B cell (primary cell): Measurements from ENCODE around the gene UBB. TPM values are rescaled to one million over a fixed set of nuclear protein-coding genes. Genes with fewer than 3 reads are reported as not detected.

Source experiments
- ATAC-seq: fragments of 200-7000 bp; cut with Tn5 transposase; one replicate; pipeline ENCODE4 v1.10.0; 2021; ENCODE audit warnings: low read depth, mild to moderate bottlenecking, moderate number of reproducible peaks, moderate library complexity
- CTCF ChIA-PET: fragments of 350-600 bp; sonication (Branson Sonifier 250); formaldehyde crosslinking; loops from one replicate; lab custom pipeline; 2021; ENCODE audit warnings: antibody characterized with exemption, inconsistent platforms; lab: Charles Lee
- POLR2A ChIA-PET: fragments of 350-600 bp; sonication (Branson Sonifier 250); formaldehyde crosslinking; loops from one replicate; lab custom pipeline; 2021; ENCODE audit warnings: antibody characterized with exemption; lab: Charles Lee
- DNase-seq: peaks from one replicate; pipeline ENCODE4 v3.0.0; 2013
- H2AFZ ChIP-seq: 2 replicates; pipeline ENCODE4 v1.6.1; 2012; ENCODE audit warnings: mild to moderate bottlenecking, low read depth, low read length; ENCODE audit not compliant: insufficient read depth, poor library complexity, severe bottlenecking
- H3K27ac ChIP-seq, 2 donors: 1 replicate in 1 of 2; 2 replicates in 1 of 2; pipeline ENCODE4 v1.5.1; 2012 to 2013; ENCODE audit warnings: low read length in 2 of 2, mild to moderate bottlenecking in 2 of 2, moderate library complexity in 1 of 2
- H3K27me3 ChIP-seq, 4 experiments: fragments of 200-600 bp in 1 of 4; sonication (generic) in 1 of 4; replicated peaks in 1 of 4; 1 replicate in 2 of 4; 2 replicates in 2 of 4; pipeline versions ENCODE4 v1.6.1 to v1.7.0; 2013 to 2016; ENCODE audit warnings: low read length in 3 of 4, mild to moderate bottlenecking in 2 of 4, mixed read lengths in 1 of 4, moderate library complexity in 1 of 4; ENCODE audit not compliant: insufficient read depth in 4 of 4, control insufficient read depth in 3 of 4; ENCODE audit errors: control extremely low read depth in 1 of 4
- H3K36me3 ChIP-seq, 2 experiments: replicated peaks in 1 of 2; 1 replicate in 1 of 2; 2 replicates in 1 of 2; pipeline versions ENCODE4 v1.6.1 to v1.7.1; 2013; ENCODE audit warnings: low read length in 1 of 2; ENCODE audit not compliant: insufficient read depth in 2 of 2, control insufficient read depth in 1 of 2; ENCODE audit errors: control extremely low read depth in 1 of 2, extremely low read depth in 1 of 2
- H3K4me1 ChIP-seq, 2 donors: fragments of 200-600 bp in 1 of 2; sonication (generic) in 1 of 2; 1 replicate in 1 of 2; 2 replicates in 1 of 2; pipeline versions ENCODE4 v1.5.1 to v1.6.1; 2013 to 2017; ENCODE audit warnings: low read length in 2 of 2; ENCODE audit not compliant: control insufficient read depth in 2 of 2, insufficient read depth in 2 of 2
- H3K4me2 ChIP-seq: replicated peaks from 2 replicates; pipeline ENCODE3; 2012; ENCODE audit warnings: mild to moderate bottlenecking, low read depth, low read length; ENCODE audit not compliant: poor library complexity, severe bottlenecking
- H3K4me3 ChIP-seq, 5 experiments: fragments of 200-600 bp in 1 of 5; sonication (generic) in 1 of 5; 1 replicate in 3 of 5; 2 replicates in 2 of 5; pipeline versions ENCODE4 v1.5.1 to v1.7.0; 2011 to 2016; ENCODE audit warnings: low read length in 4 of 5, mild to moderate bottlenecking in 4 of 5, low read depth in 2 of 5, control low read depth in 1 of 5, moderate library complexity in 1 of 5; ENCODE audit not compliant: insufficient read depth in 1 of 5; ENCODE audit errors: control extremely low read depth in 1 of 5, extremely low read depth in 1 of 5
- H3K79me2 ChIP-seq: fragments of 200-600 bp; sonication (generic); one replicate; pipeline ENCODE4 v1.6.0; 2016; ENCODE audit warnings: low read length; ENCODE audit not compliant: control insufficient read depth, insufficient read depth
- H3K9ac ChIP-seq: fragments of 200-600 bp; sonication (generic); 2 replicates; pipeline ENCODE4 v1.6.1; 2017; ENCODE audit warnings: mild to moderate bottlenecking, low read length, moderate library complexity
- H3K9me3 ChIP-seq, 3 donors: one replicate each; pipeline versions ENCODE4 v1.6.1 to v1.7.1; 2013; ENCODE audit warnings: low read length in 2 of 3; ENCODE audit not compliant: control insufficient read depth in 2 of 3, insufficient read depth in 1 of 3; ENCODE audit errors: control extremely low read depth in 1 of 3
- H4K20me1 ChIP-seq: 2 replicates; pipeline ENCODE4 v1.6.0; 2012; ENCODE audit warnings: mild to moderate bottlenecking, low read length; ENCODE audit not compliant: insufficient read depth, control insufficient read depth, poor library complexity, severe bottlenecking
- H3K27ac Mint-ChIP-seq: one replicate; pipeline ENCODE4 v1.8.0; 2021; ENCODE audit warnings: mixed read lengths
- H3K27me3 Mint-ChIP-seq: one replicate; pipeline ENCODE4 v1.8.0; 2021; ENCODE audit warnings: mixed read lengths
- H3K4me1 Mint-ChIP-seq: one replicate; pipeline ENCODE4 v1.8.0; 2021; ENCODE audit warnings: mixed read lengths
- H3K4me3 Mint-ChIP-seq: one replicate; pipeline ENCODE4 v1.8.0; 2021; ENCODE audit warnings: mixed read lengths
- H3K9me3 Mint-ChIP-seq: one replicate; pipeline ENCODE4 v1.8.0; 2022; ENCODE audit warnings: mixed read lengths; ENCODE audit not compliant: insufficient read depth
- EZH2 ChIP-seq: IDR thresholded peaks from 2 replicates; pipeline ENCODE4 v1.6.1; 2012; ENCODE audit warnings: borderline replicate concordance, low read depth, mild to moderate bottlenecking, moderate library complexity, low read length; ENCODE audit not compliant: insufficient read depth, poor library complexity, severe bottlenecking
- WGBS: methylation state at CpG from one replicate; pipeline ENCODE4 v1.1.5; 2013; ENCODE audit warnings: missing lambda C conversion rate; ENCODE audit not compliant: insufficient coverage; 5-methylcytosine and 5-hydroxymethylcytosine counted together
- intact Hi-C: fragments of 100-400 bp; cut with micrococcal nuclease; formaldehyde crosslinking; loops from one replicate; pipeline ENCODE4 v1.10.0; 2022
- polyA plus RNA-seq: library from polyadenylated mRNA; depleted of rRNA; stranded (reverse); fragments of >200 nt; gene quantifications from 2 replicates; pipeline ENCODE4 v1.2.3, GENCODE V29; 2012
- total RNA-seq, 2 donors: library from RNA; stranded (reverse); fragments of 120-200 nt in 1 of 2; gene quantifications; 1 replicate in 1 of 2; 2 replicates in 1 of 2; pipeline versions ENCODE4 v1.2.3 to v1.2.4, GENCODE V29; 2013 to 2022
- TF ChIP-seq, protein P1 (sequence below): fragments of 200-600 bp; IDR thresholded peaks from one replicate; pipeline ENCODE4 v1.8.0; 2022; ENCODE audit warnings: antibody characterized with exemption, mild to moderate bottlenecking

The UBB gene
- total and polyA plus RNA-seq, 2 donors (not counting 1 experiment from before 2014, with no cell fraction given) = 769 to 1,866 TPM

DNA sequence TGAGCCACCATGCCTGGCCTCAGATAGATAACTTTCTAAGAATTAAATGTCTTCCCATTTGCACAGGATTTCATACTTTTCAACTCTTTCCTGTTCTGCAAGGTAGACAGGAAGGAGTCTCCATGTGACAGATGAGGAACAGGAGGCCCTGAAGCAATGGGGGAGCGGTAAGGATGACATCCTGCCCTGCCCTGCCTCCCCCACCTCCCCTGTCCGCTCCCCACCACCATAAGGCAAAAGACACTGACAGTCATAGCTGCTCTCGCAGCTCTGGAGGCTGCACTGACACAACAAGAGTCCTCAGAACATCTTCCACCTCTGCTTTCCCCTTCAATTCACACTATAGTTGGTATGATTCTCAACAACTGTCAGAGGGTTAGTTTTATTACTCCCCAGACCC, 37.3 kb upstream of the UBB start:
- H3K79me2 ChIP-seq = no peaks in the 10 kb centered on the region
- peaks cover 0 to 28% of the 10 kb centered on the region in 2 experiments for H3K36me3 ChIP-seq
- H3K9me3 ChIP-seq = no peaks in the 10 kb centered on the region
- no peak overlapping the region for H2AFZ ChIP-seq
- Mint-ChIP-seq H3K4me1 (no peaks in the 10 kb centered on the region), H3K27me3 (no peaks in the 10 kb centered on the region), H3K9me3 (no peaks in the 10 kb centered on the region), H3K27ac (no peak overlapping the region), H3K4me3 (no peak overlapping the region)
- H3K9ac ChIP-seq = no peak overlapping the region
- intact Hi-C loops = no loop called here
- TF ChIP-seq, protein P1, sequence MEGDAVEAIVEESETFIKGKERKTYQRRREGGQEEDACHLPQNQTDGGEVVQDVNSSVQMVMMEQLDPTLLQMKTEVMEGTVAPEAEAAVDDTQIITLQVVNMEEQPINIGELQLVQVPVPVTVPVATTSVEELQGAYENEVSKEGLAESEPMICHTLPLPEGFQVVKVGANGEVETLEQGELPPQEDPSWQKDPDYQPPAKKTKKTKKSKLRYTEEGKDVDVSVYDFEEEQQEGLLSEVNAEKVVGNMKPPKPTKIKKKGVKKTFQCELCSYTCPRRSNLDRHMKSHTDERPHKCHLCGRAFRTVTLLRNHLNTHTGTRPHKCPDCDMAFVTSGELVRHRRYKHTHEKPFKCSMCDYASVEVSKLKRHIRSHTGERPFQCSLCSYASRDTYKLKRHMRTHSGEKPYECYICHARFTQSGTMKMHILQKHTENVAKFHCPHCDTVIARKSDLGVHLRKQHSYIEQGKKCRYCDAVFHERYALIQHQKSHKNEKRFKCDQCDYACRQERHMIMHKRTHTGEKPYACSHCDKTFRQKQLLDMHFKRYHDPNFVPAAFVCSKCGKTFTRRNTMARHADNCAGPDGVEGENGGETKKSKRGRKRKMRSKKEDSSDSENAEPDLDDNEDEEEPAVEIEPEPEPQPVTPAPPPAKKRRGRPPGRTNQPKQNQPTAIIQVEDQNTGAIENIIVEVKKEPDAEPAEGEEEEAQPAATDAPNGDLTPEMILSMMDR = no peak
- TF ChIP-seq EZH2 = no peak
- ATAC-seq = no peak
- no peak for DNase-seq
- H3K4me1 ChIP-seq = no peaks in the 10 kb centered on the region
- ChIA-PET POLR2A (no interaction called here), CTCF (interaction anchor here (1.2 kb wide), 1 partner anchor 9 kb away, joined by 4 read pairs; the partner anchor contains the start of gene CENPV)
- no peak overlapping the region for H3K4me2 ChIP-seq
- WGBS = 93% methylated on average over 2 of the region's 3 CpGs
- no peak overlapping the region for H3K4me3 ChIP-seq
- no peaks in the 10 kb centered on the region for H4K20me1 ChIP-seq
- H3K27ac ChIP-seq = no peak overlapping the region
- no peaks in the 10 kb centered on the region for H3K27me3 ChIP-seq

DNA sequence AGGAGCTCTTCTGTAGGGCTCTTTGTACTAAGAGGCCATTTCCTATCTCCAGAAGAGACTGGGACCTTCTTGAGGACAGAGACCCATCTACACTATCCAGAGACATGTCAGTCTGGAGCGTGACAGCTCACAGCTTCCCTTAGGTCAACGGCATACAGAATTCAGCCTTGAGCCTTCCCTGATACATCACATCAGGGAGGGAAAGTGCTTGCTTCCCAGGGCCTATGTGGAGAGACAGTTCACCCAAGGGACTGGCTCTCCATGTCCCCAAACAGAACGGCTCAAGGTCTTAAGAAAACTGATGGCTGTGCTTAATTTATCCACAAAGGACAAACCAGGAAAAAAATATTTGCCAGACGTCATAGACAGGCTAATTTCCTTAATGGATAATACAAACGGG, 35.3 kb upstream of the UBB start:
- Histone ChIP-seq H3K79me2 (no peaks in the 10 kb centered on the region), H3K4me1 (no peaks in the 10 kb centered on the region), H3K9ac (no peak overlapping the region), H2AFZ (no peak overlapping the region), H3K4me3 (no peak overlapping the region), H3K4me2 (no peak overlapping the region), H3K27me3 (no peaks in the 10 kb centered on the region), H3K9me3 (no peaks in the 10 kb centered on the region), H3K27ac (no peak overlapping the region), H3K36me3 (peaks cover 0 to 33% of the 10 kb centered on the region in 2 experiments), H4K20me1 (no peaks in the 10 kb centered on the region)
- H3K4me1 Mint-ChIP-seq = no peaks in the 10 kb centered on the region
- WGBS = 98% methylated on average over 4 of the region's 5 CpGs
- intact Hi-C loops = no loop called here
- CTCF ChIA-PET = no interaction called here
- TF ChIP-seq, protein P1 = no peak
- no peak for TF ChIP-seq EZH2
- H3K9me3 Mint-ChIP-seq = no peaks in the 10 kb centered on the region
- POLR2A ChIA-PET = interaction anchor here (0.7 kb wide), 1 partner anchor 113 kb away, joined by 4 read pairs; no protein-coding TSS in a partner anchor
- H3K27me3 Mint-ChIP-seq = no peaks in the 10 kb centered on the region
- no peak for DNase-seq
- no peak overlapping the region for H3K4me3 Mint-ChIP-seq
- H3K27ac Mint-ChIP-seq = no peak overlapping the region
- no peak for ATAC-seq
